Activated CD8-positive, alpha-beta memory T cell treated with anti-CD3 and anti-CD28 coated beads, Interleukin-2, amount 10 ng/mL, durations not matched to agents 7 days and 5 days (primary cell): ENCODE measurements around the gene FGD2. TPM values are rescaled to one million over a fixed set of nuclear protein-coding genes. Genes with fewer than 3 reads are reported as not detected.
"Not testable (repeated sequence)": the region's sequence is repeated elsewhere in the genome, so short reads cannot be mapped to it uniquely, and the experiment has no call there.

Experiments
- ATAC-seq: fragments of 150-1000 bp; cut with Tn5 transposase; one replicate; pipeline ENCODE4 v1.10.0; 2021; ENCODE audit warnings: moderate library complexity
- CTCF ChIA-PET: fragments of 350-600 bp; sonication (Branson Sonifier 250); formaldehyde crosslinking; loops from one replicate; lab custom pipeline; 2021; ENCODE audit warnings: antibody characterized with exemption; lab: Charles Lee
- DNase-seq: peaks from one replicate; pipeline ENCODE4 v3.0.0-alpha.2; 2020
- H3K27ac Mint-ChIP-seq: one replicate; pipeline ENCODE4 v1.8.0; 2021; ENCODE audit warnings: mild to moderate bottlenecking, mixed read lengths
- H3K27me3 Mint-ChIP-seq: one replicate; pipeline ENCODE4 v1.8.0; 2021; ENCODE audit warnings: mixed read lengths
- H3K36me3 Mint-ChIP-seq: one replicate; pipeline ENCODE4 v1.8.0; 2021; ENCODE audit warnings: mild to moderate bottlenecking, mixed read lengths
- H3K4me1 Mint-ChIP-seq: one replicate; pipeline ENCODE4 v1.8.0; 2021; ENCODE audit warnings: mixed read lengths
- H3K4me3 Mint-ChIP-seq: one replicate; pipeline ENCODE4 v1.8.0; 2021; ENCODE audit warnings: mild to moderate bottlenecking, moderate library complexity, mixed read lengths
- H3K9me3 Mint-ChIP-seq: one replicate; pipeline ENCODE4 v1.8.0; 2022; ENCODE audit warnings: low read depth, mixed read lengths
- total RNA-seq, 2 experiments: library from RNA; stranded (reverse); gene quantifications; one replicate each; pipeline ENCODE4 v1.2.3, GENCODE V29; 2021

Gene FGD2
- total RNA-seq, 2 experiments from 2014 or later: 15.6 to 26.3 TPM

GRCh38 chr6:36986704-36987047 is 18.8 kb upstream of the FGD2 start:
- peak overlapping the region; percentile 86 for H3K27ac Mint-ChIP-seq
- peaks cover 18% of the 10 kb centered on the region for H3K4me1 Mint-ChIP-seq
- CTCF ChIA-PET: interaction anchor here (0.9 to 4.4 kb wide), 9 partner anchors 9 to 184 kb away, joined by 3 to 36 read pairs (median 5); partner anchors contain the start of gene PPIL1
- peaks cover 5% of the 10 kb centered on the region for H3K36me3 Mint-ChIP-seq
- H3K9me3 Mint-ChIP-seq: no peaks in the 10 kb centered on the region
- peaks cover 15% of the 10 kb centered on the region for H3K27me3 Mint-ChIP-seq
- DNase-seq: no peak
- H3K4me3 Mint-ChIP-seq: no peak overlapping the region
- ATAC-seq: peak; percentile 14

GRCh38 chr6:36989264-36989663 is 16.2 kb upstream of the FGD2 start:
- peaks cover 22% of the 10 kb centered on the region for H3K27me3 Mint-ChIP-seq
- H3K27ac Mint-ChIP-seq: no peak overlapping the region
- H3K4me3 Mint-ChIP-seq: no peak overlapping the region
- ATAC-seq: no peak
- no peaks in the 10 kb centered on the region for H3K9me3 Mint-ChIP-seq
- no peaks in the 10 kb centered on the region for H3K36me3 Mint-ChIP-seq
- H3K4me1 Mint-ChIP-seq: peaks cover 10% of the 10 kb centered on the region
- CTCF ChIA-PET: no interaction called here
- no peak for DNase-seq

- CTCF ChIA-PET: interaction anchor here (1.0 kb wide), 1 partner anchor 27 kb away, joined by 4 read pairs; no protein-coding TSS in a partner anchor
- not testable (repeated sequence) for H3K4me1 Mint-ChIP-seq, H3K9me3 Mint-ChIP-seq, H3K36me3 Mint-ChIP-seq, ATAC-seq, DNase-seq, H3K4me3 Mint-ChIP-seq, H3K27ac Mint-ChIP-seq
- H3K27me3 Mint-ChIP-seq: peaks cover 26% of the 10 kb centered on the region
Measured at GRCh38 chr6:36990401-36990800, 15.1 kb upstream of the FGD2 start.

GRCh38 chr6:36997811-36998722 is 7.4 kb upstream of the FGD2 start:
- no peak for ATAC-seq

GRCh38 chr6:36998723-36999038 is 6.8 kb upstream of the FGD2 start:
- H3K27ac Mint-ChIP-seq: no peak overlapping the region
- ATAC-seq (no peak), DNase-seq (no peak)
- no peaks in the 10 kb centered on the region for H3K36me3 Mint-ChIP-seq
- CTCF ChIA-PET: interaction anchor here (0.5 to 11.0 kb wide), 2 partner anchors 21 to 263 kb away, joined by 3 to 116 read pairs; no protein-coding TSS in a partner anchor
- H3K4me3 Mint-ChIP-seq: no peak overlapping the region
- H3K27me3 Mint-ChIP-seq: peaks cover 12% of the 10 kb centered on the region
- no peaks in the 10 kb centered on the region for H3K4me1 Mint-ChIP-seq
- H3K9me3 Mint-ChIP-seq: no peaks in the 10 kb centered on the region

More at GRCh38 chr6:36997811-36998722, 7.4 kb upstream of the FGD2 start:
- CTCF ChIA-PET: interaction anchor here (0.5 to 11.0 kb wide), 3 partner anchors 20 to 263 kb away, joined by 3 to 116 read pairs (median 3); no protein-coding TSS in a partner anchor
- Mint-ChIP-seq H3K27ac (no peak overlapping the region), H3K4me3 (no peak overlapping the region), H3K27me3 (peaks cover 18% of the 10 kb centered on the region), H3K4me1 (no peaks in the 10 kb centered on the region), H3K9me3 (no peaks in the 10 kb centered on the region), H3K36me3 (no peaks in the 10 kb centered on the region)
- no peak for DNase-seq

- no peaks in the 10 kb centered on the region for H3K4me1 Mint-ChIP-seq
- no peak overlapping the region for H3K27ac Mint-ChIP-seq
- CTCF ChIA-PET: interaction anchor here (11.0 kb wide), 1 partner anchor 20 kb away, joined by 116 read pairs; no protein-coding TSS in a partner anchor
- peaks cover 12% of the 10 kb centered on the region for H3K27me3 Mint-ChIP-seq
- no peak overlapping the region for H3K4me3 Mint-ChIP-seq
- ATAC-seq: no peak
- DNase-seq: no peak
- no peaks in the 10 kb centered on the region for H3K9me3 Mint-ChIP-seq
- H3K36me3 Mint-ChIP-seq: no peaks in the 10 kb centered on the region
Measured at GRCh38 chr6:36999061-36999750, 6.2 kb upstream of the FGD2 start.

- Mint-ChIP-seq H3K4me3 (no peak overlapping the region), H3K36me3 (no peaks in the 10 kb centered on the region), H3K4me1 (no peaks in the 10 kb centered on the region), H3K27me3 (peaks cover 12% of the 10 kb centered on the region), H3K27ac (no peak overlapping the region), H3K9me3 (no peaks in the 10 kb centered on the region)
- DNase-seq (no peak), ATAC-seq (no peak)
- CTCF ChIA-PET: interaction anchor here (11.0 kb wide), 1 partner anchor 20 kb away, joined by 116 read pairs; no protein-coding TSS in a partner anchor
Measured at GRCh38 chr6:36999751-37000125, 5.7 kb upstream of the FGD2 start.

GRCh38 chr6:37004044-37004980 is 1.1 kb upstream of the FGD2 start:
- CTCF ChIA-PET: interaction anchor here (1.0 to 11.0 kb wide), 2 partner anchors 15 to 165 kb away, joined by 3 to 116 read pairs; partner anchors contain the start of gene PIM1
- ATAC-seq (no peak), DNase-seq (no peak)
- H3K27ac Mint-ChIP-seq: peak overlapping the region; percentile 43
- no peak overlapping the region for H3K4me3 Mint-ChIP-seq
- peaks cover 7% of the 10 kb centered on the region for H3K27me3 Mint-ChIP-seq
- peaks cover 3% of the 10 kb centered on the region for H3K36me3 Mint-ChIP-seq
- H3K4me1 Mint-ChIP-seq: peaks cover 32% of the 10 kb centered on the region
- H3K9me3 Mint-ChIP-seq: no peaks in the 10 kb centered on the region

- H3K27me3 Mint-ChIP-seq: peaks cover 2% of the 10 kb centered on the region
- H3K36me3 Mint-ChIP-seq: peaks cover 7% of the 10 kb centered on the region
- H3K4me1 Mint-ChIP-seq: peaks cover 32% of the 10 kb centered on the region
- H3K9me3 Mint-ChIP-seq: no peaks in the 10 kb centered on the region
- CTCF ChIA-PET: interaction anchor here (1.0 to 11.0 kb wide), 8 partner anchors 10 to 240 kb away, joined by 3 to 116 read pairs (median 4); partner anchors contain the start of gene C6orf89
- peak overlapping the region; percentile 55 for H3K27ac Mint-ChIP-seq
- H3K4me3 Mint-ChIP-seq: peak overlapping the region; percentile 62
- no peak for DNase-seq
- peak; percentile 54 for ATAC-seq
Measured at GRCh38 chr6:37005827-37006567, 542 bp downstream of the FGD2 start.

- DNase-seq (no peak), ATAC-seq (no peak)
- Mint-ChIP-seq H3K27ac (peak overlapping the region; percentile 55), H3K27me3 (peaks cover 2% of the 10 kb centered on the region), H3K36me3 (peaks cover 7% of the 10 kb centered on the region), H3K4me3 (peak overlapping the region; percentile 62), H3K9me3 (no peaks in the 10 kb centered on the region), H3K4me1 (peaks cover 35% of the 10 kb centered on the region)
- CTCF ChIA-PET: interaction anchor here (1.1 to 11.0 kb wide), 9 partner anchors 11 to 248 kb away, joined by 3 to 116 read pairs (median 4); partner anchors contain the start of gene C6orf89
Measured at GRCh38 chr6:37006793-37007339, 1.4 kb downstream of the FGD2 start.

- CTCF ChIA-PET: interaction anchor here (1.1 to 11.0 kb wide), 8 partner anchors 12 to 248 kb away, joined by 3 to 116 read pairs (median 4); partner anchors contain the start of gene C6orf89
- DNase-seq: no peak
- peak; percentile 13 for ATAC-seq
- no peaks in the 10 kb centered on the region for H3K27me3 Mint-ChIP-seq
- peak overlapping the region; percentile 62 for H3K4me3 Mint-ChIP-seq
- H3K36me3 Mint-ChIP-seq: peaks cover 7% of the 10 kb centered on the region
- H3K9me3 Mint-ChIP-seq: no peaks in the 10 kb centered on the region
- peak overlapping the region; percentile 60 for H3K27ac Mint-ChIP-seq
- H3K4me1 Mint-ChIP-seq: peaks cover 35% of the 10 kb centered on the region
Measured at GRCh38 chr6:37007340-37008043, 2.0 kb downstream of the FGD2 start.
